Adipose tissue (tissue), 3 donors: ENCODE measurements around the gene CREB3. TPM values are rescaled to one million over a fixed set of nuclear protein-coding genes. Genes with fewer than 3 reads are reported as not detected.

Experiments
- H3K27ac ChIP-seq: one replicate; pipeline ENCODE4 v1.5.1; 2013; ENCODE audit warnings: low read depth, low read length
- WGBS, 3 donors: extraction: QIAGEN DNeasy Blood & Tissue Kit; methylation state at CpG; one replicate each; pipeline ENCODE4 v1.1.7; 2013; 5-methylcytosine and 5-hydroxymethylcytosine counted together
- polyA plus RNA-seq, 3 donors: library from polyadenylated mRNA; stranded (reverse); fragments of 200-250 nt; gene quantifications; one replicate each; pipeline ENCODE4 v1.2.3, GENCODE V29; 2013
- donor health status: healthy with polysubstance abuse.
- donor health status: Bipolar disorder and iron deficiency.
- donor health status: healthy.

Gene CREB3
- polyA plus RNA-seq, 3 donors = 23.1 to 37.0 (median 33.0) TPM

DNA sequence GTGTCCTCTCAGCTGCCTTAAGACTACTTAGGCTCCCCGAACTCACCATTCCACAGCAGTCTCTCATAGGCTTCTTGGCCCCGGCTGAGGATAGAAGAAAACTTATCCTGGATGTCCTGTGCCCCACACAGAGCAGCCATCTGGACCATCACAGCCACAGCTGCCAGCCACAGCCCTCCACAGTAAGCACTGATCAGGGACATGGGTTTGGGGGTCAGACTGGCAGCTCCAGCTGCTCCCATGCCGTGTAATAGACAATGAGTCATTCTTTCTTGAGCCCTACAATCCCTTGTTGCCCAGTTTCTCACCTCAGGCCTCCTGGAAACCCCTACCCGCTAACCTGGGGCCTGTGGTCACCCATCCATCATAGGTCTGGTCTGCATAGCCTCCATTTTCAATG, 5.7 kb downstream of the CREB3 start:
- H3K27ac ChIP-seq = no peak overlapping the region
- WGBS, 3 donors = 77 to 89% (median 84%) methylated on average over 4 of the region's 4 CpGs

DNA sequence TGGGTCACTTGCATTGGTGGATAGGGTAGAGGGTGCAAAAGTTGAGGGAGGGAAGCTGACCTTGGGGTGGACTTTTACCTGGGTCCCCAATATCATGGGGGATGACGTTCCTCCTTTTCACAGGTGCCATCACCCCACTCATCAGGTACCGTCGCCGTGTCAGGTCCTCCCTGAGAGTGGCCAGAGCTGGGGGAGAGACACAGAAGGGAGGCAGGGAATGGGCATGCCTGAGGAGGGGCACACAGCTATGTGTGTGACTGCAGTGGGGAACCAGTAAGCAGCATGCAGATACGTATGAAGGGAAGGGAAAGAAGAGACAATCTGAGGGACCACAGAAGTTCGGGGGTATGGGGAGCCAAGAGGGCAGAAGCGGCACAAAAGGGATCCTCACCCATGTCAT, 6.5 kb downstream of the CREB3 start:
- 90 to 94% (median 91%) methylated on average over 7 of the region's 7 CpGs for WGBS, 3 donors
- no peak overlapping the region for H3K27ac ChIP-seq

GRCh38 chr9:35740243-35740642, 7.8 kb downstream of the CREB3 start:
- H3K27ac ChIP-seq = no peak overlapping the region
- WGBS, 3 donors = 85 to 93% (median 91%) methylated on average over 6 of the region's 6 CpGs

DNA sequence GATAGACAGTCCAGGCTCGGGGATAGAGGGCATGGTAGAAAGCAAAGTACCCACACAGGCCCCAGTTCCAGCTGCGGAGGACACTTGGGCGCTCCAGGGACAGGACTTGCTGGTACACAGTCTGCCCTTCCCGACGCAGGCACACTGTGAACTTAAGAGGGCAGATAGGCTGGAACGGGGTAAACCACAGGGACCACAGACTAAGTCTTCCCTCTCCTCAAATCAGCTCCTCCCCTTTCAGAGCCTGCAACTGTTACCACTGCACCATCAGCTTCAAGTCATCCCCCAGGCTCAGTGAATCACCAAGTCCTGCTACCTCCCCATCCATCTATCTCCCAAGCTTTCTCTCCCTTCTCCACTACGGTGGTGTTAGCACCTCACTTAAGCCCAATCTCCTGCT, 9.3 kb downstream of the CREB3 start:
- WGBS, 3 donors = 78 to 89% (median 83%) methylated on average over 6 to 7 of the region's 7 CpGs
- H3K27ac ChIP-seq = no peak overlapping the region

DNA sequence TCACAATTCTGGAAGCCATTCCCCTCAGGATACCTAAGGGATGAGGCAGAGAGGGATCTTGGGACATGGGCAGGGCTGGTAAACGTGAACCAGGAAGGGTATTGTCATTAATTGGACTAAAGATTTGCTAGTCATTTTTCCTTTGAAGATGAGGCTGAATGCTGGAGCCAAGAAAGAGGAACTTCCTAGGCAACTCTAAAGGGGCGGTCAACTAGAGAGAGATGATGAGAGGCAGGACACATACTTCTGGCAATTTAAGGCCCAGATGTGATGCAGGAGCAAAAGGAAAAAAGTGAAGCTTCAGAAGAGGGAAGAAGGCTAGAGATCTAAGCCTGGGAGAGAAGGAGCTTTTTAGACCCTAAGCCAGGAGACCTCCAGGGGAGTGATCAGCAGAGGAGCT, 11.0 kb downstream of the CREB3 start:
- 52 to 74% (median 55%) methylated on average over 2 of the region's 2 CpGs for WGBS, 3 donors
- no peak overlapping the region for H3K27ac ChIP-seq

DNA sequence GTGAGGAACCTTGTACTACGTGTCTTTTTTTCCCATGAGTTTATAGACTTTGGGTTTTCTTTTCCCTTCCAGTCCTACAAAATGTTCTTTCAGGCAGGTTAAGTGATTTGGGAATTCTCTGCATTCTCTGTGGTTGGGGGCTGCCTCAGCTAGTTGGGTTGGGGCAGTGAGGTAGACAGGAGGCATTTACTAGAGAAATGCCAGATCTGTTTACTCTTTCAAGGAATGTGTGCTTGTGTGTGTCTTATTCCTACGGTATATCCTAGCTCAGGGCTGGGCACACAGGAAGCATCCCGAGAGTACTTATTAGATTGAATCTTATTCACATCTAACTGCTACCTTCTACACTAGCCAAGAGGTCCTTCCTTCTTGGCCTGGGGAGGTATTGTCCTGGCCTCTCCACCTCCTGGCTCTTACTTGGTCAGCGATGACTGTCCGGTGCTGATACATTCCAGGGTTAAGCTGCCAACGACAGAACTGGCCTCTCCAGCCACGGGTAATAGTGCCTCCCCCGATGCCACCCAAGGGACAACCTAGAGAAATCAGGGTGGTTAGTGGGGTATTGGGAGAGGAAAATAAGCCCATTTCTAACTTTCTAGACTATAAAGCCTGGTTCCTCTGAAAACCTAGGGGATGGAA, 11.5 kb downstream of the CREB3 start:
- no peak overlapping the region for H3K27ac ChIP-seq
- 78 to 86% (median 82%) methylated on average over 8 of the region's 8 CpGs for WGBS, 3 donors

DNA sequence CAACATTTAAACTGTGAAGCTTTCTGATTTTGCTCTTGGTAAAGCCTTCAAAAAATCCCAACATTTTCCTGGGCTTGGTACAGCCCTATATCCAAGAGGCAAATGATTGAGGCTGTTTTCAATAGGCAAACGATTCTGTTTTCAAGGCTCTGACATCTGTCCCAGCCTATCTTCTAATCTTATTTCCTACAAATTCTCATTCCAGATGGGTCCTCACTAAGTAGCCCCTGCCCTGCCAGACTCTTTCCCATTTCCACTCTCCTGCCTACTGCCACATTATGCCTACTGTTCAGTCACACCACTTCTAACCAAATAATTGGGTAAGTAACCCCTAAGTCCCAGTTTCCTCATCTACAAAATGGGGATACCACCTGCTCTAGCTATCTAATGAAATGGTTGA, 13.1 kb downstream of the CREB3 start:
- 12 to 66% (median 64%) methylated on average over 1 of the region's 1 CpG for WGBS, 3 donors
- H3K27ac ChIP-seq = no peak overlapping the region

DNA sequence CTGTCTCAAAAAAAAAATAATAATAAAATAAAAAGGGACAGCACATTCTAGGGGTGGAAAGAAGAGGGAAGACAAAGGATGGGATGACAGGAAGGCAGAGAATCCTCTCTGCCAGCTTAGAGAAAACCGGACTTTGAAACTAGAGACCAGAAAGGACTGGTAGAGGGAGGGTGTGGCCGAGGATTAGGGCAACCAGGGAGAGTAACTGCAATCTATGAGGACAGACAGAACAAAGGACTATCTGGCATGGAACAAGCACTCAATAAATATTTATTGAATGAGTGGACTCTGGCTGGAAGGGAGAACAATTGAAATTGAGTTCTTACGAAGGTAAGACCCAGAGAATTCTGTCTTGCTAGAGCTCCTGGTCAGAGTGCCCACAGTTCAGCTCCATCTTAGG, 14.1 kb downstream of the CREB3 start:
- no peak overlapping the region for H3K27ac ChIP-seq
- 25 to 62% (median 52%) methylated on average over 3 of the region's 3 CpGs for WGBS, 3 donors

- H3K27ac ChIP-seq = peak overlapping the region; percentile 65
- WGBS, 3 donors = 0% methylated on average over 24 of the region's 24 CpGs
Measured at GRCh38 chr9:35748242-35748857, 15.9 kb downstream of the CREB3 start.

- peak within 1 kb of the TSS; percentile 65 for H3K27ac ChIP-seq
- WGBS, 3 donors = 0 to 1% (median 1%) methylated on average over 53 to 69 of the region's 69 CpGs
Measured at GRCh38 chr9:35748858-35749514, 16.5 kb downstream of the CREB3 start, which contains the start of the genes GBA2 and RGP1. TSS of gene GBA2 (minus strand) at chr9:35749228. CDS start at chr9:35748704, 524 bp downstream. TSS of gene RGP1 (plus strand) at chr9:35749287. CDS start at chr9:35749756, 469 bp downstream.

DNA sequence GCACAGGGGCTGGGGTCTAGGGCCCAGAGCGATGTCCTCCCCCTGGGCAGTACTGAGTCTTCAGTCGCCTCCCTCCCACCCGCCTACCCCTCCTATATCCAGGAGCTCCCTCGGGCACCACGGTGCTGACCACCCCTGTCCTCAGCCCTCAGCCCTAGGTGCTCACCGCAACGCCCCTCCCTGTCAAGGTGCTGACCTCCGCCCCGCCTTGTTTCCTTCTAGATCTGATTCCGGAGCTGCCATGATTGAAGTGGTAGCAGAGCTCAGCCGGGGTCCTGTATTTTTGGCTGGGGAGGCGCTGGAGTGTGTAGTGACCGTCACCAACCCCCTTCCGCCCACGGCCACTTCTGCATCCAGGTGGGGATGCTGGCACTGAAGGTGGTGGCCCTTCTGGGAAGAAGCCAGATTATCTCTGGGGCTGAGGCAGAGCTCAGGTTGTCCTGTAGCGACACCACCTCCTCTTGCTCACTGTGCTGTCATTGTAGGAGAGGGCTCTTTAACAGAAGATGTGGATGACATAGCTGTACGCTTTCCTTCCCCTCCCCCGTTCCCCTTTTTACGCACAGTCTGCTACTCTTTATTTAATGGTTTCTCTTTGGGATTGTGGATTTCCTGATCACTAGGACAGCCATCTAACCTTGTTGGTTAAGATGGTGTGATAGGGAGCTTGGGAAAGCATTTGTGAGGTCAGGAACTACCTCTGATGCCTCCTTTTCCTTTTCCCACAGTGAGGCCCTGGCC, 17.2 kb downstream of the CREB3 start:
- 2 to 3% (median 2%) methylated on average over 19 of the region's 19 CpGs for WGBS, 3 donors
- peak overlapping the region; percentile 65 for H3K27ac ChIP-seq

GRCh38 chr9:35750256-35750531, 17.7 kb downstream of the CREB3 start:
- 46 to 64% (median 62%) methylated on average over 4 of the region's 4 CpGs for WGBS, 3 donors

DNA sequence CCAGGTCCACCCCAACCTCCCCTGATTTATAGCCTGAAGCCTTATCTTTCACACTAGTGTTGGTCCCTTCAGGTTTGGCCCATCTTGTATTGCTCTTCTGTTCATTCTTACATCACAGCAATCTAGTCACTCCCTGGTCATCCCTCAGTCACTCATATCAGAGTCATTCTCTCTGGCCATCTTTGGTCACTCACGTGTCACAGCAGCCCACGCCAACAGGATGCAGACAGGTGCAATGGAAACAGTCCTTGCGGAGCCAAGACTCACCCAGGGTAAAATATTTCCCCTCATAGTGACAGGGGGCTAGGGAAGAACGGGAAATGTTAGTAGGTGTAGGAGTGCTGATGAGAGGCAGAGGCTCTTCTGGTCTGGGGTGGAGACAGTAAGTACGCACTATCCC, 21.0 kb downstream of the CREB3 start:
- WGBS, 3 donors = 84 to 89% (median 88%) methylated on average over 5 of the region's 5 CpGs
- H3K27ac ChIP-seq = no peak overlapping the region

More at GRCh38 chr9:35750256-35750531, 17.7 kb downstream of the CREB3 start:
- H3K27ac ChIP-seq = no peak overlapping the region

- WGBS, 3 donors = 45 to 67% (median 47%) methylated on average over 2 to 3 of the region's 3 CpGs
Measured at GRCh38 chr9:35754264-35754663, 21.8 kb downstream of the CREB3 start, which contains the start of gene MSMP. TSS of gene MSMP (minus strand) at chr9:35754276. CDS start at chr9:35754129, 147 bp downstream.

GRCh38 chr9:35755071-35755470, 22.6 kb downstream of the CREB3 start:
- 92 to 98% (median 94%) methylated on average over 4 of the region's 4 CpGs for WGBS, 3 donors
- no peak overlapping the region for H3K27ac ChIP-seq

More at GRCh38 chr9:35754264-35754663, 21.8 kb downstream of the CREB3 start, which contains the start of gene MSMP:
- no peak within 1 kb of the TSS for H3K27ac ChIP-seq

DNA sequence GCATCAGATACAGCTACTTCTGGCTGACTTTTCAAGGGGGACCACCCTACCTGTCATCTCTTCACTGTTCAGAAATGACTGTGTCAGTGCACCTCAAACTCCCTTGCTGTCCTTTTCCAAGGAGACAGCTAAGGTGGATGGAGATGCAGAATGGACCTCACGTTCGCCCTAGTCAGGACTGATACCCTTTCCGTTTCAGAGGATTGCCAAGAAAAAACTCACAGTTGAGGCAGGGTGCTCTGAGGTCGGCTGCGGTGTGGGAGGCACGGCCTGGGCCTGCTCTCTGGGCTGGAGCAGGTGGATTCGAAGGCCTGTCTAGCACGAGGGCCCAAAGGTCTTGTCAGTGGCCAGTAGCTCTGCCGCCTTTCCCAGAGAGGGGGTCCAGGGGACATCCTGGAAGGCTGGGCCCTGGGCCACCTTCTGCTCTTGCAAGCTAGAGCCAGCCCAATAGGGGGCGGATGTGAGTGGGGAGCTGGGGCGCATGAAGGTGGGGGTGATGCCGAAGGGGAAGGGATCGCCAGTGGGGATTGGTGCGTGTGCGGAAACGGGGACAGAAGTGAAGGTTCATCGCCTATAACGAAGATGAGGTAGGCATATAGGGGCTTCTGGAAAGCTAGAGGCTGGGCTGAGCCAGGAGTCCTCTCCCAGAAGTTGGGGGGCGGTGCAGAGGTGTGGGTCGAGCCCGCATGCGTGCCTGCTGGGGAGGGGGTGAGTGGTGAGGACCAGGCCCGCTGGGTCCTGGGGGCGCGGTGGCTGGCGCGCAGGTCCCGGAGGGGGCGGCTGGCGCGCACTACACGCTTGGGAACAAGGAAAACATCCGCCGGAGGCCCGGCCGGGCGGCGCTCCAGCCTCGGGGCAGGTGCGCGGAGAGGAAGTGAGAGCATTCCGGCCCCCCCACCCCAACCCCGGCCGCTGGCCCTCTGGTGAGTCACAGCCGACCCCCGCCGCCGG, 24.1 kb downstream of the CREB3 start:
- H3K27ac ChIP-seq = peak overlapping the region; percentile 1
- 9 to 14% (median 10%) methylated on average over 29 to 48 of the region's 48 CpGs for WGBS, 3 donors

- 1 to 2% (median 1%) methylated on average over 19 to 20 of the region's 20 CpGs for WGBS, 3 donors
Measured at GRCh38 chr9:35757226-35757891, 24.9 kb downstream of the CREB3 start.

More at GRCh38 chr9:35757226-35757891, 24.9 kb downstream of the CREB3 start:
- no peak overlapping the region for H3K27ac ChIP-seq
